Skeletal muscle satellite cell (primary cell): ENCODE measurements around the gene ARHGEF37.
"Not testable (repeated sequence)": the region's sequence is repeated elsewhere in the genome, so short reads cannot be mapped to it uniquely, and the experiment has no call there.

Source experiments
- H3K27me3 ChIP-seq: 2 replicates; pipeline ENCODE4 v1.7.0; 2013; ENCODE audit warnings: low read length; ENCODE audit not compliant: control insufficient read depth, insufficient read depth
- H3K36me3 ChIP-seq: 2 replicates; pipeline ENCODE4 v1.7.0; 2013; ENCODE audit warnings: mild to moderate bottlenecking, control low read depth, low read length; ENCODE audit not compliant: insufficient read depth
- H3K4me1 ChIP-seq: 2 replicates; pipeline ENCODE4 v1.7.0; 2013; ENCODE audit warnings: low read length; ENCODE audit not compliant: control insufficient read depth, insufficient read depth
- H3K4me2 ChIP-seq: 2 replicates; pipeline ENCODE4 v1.7.0; 2013; ENCODE audit warnings: mild to moderate bottlenecking, low read length
- H3K4me3 ChIP-seq: 2 replicates; pipeline ENCODE4 v1.7.0; 2013; ENCODE audit warnings: low read length
- H3K9ac ChIP-seq: 2 replicates; pipeline ENCODE4 v1.7.0; 2013; ENCODE audit warnings: mild to moderate bottlenecking, low read depth, low read length, moderate library complexity
- H3K9me3 ChIP-seq: replicated peaks from 2 replicates; pipeline ENCODE4 v1.7.0; 2013; ENCODE audit warnings: mild to moderate bottlenecking, control low read depth, low read length

The ARHGEF37 gene

DNA sequence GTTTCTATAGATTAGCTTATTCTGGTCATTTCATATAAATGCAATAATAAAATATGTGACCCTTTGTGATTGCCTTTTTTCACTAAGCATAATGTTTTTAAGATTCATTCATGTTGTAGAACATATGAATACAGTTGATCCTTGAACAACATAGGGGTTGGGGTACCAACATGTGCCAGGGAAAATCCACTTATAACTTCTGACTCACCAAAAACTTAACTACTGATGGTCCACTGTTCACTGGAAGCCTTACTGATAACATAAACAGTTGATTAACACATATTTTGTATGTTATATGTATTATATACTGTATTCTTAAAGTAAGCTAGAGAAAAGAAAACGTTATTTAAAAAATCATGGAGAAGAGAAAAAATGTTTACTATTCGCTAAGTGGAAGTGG is 12.1 kb downstream of the ARHGEF37 start:
- no peak overlapping the region for H3K4me2 ChIP-seq
- H3K27me3 ChIP-seq = no peaks in the 10 kb centered on the region
- H3K9me3 ChIP-seq = no peaks in the 10 kb centered on the region
- H3K4me1 ChIP-seq = peaks cover 12% of the 10 kb centered on the region
- no peak overlapping the region for H3K9ac ChIP-seq
- no peak overlapping the region for H3K4me3 ChIP-seq
- H3K36me3 ChIP-seq = no peaks in the 10 kb centered on the region

DNA sequence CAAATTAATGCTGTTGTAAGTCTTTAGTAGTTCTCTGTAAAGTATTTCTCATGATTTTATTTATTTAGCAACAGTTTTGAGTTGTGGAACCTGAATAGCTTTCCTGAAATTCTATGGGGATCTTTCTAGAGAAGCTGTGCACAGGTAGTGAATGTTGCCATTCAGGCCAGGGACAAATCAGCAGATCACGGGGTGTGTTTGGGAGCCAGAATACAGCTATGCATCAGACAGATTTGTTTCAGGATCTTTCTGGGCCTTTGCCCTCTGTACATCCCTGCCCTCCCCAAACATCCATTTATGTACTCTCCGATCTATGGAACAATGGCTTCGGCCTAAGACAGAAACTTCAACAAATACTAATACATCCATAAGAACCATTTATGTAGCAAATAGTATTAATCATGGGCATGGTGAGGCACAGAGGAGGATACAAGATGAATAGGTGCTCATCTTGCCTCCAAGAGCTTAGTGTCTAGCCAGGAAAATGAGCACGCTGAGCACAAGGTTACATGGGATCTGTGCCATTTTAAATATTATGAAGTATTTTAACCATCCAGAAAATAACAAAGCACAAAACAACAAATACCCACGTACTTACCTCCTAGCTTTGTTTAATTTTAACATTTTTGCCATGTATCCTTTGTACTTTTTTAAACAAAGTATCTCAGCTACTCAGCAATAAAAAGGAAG is 13.1 kb downstream of the ARHGEF37 start:
- Histone ChIP-seq H3K36me3 (no peaks in the 10 kb centered on the region), H3K4me2 (no peak overlapping the region), H3K27me3 (no peaks in the 10 kb centered on the region), H3K9ac (no peak overlapping the region), H3K4me3 (no peak overlapping the region), H3K4me1 (peaks cover 12% of the 10 kb centered on the region), H3K9me3 (no peaks in the 10 kb centered on the region)

DNA sequence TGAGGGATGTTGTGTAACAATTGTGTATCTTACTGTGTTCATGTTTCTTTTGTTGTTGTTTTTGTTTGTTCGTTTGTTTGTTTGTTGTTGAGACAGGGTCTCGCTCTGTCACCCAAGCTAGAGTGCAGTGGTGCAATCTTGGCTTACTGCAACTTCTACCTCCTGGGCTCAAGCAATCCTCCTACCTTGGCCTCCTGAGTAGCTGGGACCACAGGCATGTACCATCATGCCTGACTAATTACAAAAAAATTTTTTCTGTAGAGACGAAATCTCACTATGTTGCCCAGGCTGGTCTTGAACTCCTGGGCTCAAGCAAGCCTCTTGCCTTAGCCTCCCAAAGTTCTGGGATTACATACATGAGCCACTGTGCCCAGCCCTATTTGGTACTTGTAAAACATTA is 13.8 kb downstream of the ARHGEF37 start:
- H3K4me1 ChIP-seq = peaks cover 12% of the 10 kb centered on the region
- not testable (repeated sequence) for H3K27me3 ChIP-seq, H3K9me3 ChIP-seq, H3K9ac ChIP-seq, H3K4me3 ChIP-seq, H3K36me3 ChIP-seq, H3K4me2 ChIP-seq

DNA sequence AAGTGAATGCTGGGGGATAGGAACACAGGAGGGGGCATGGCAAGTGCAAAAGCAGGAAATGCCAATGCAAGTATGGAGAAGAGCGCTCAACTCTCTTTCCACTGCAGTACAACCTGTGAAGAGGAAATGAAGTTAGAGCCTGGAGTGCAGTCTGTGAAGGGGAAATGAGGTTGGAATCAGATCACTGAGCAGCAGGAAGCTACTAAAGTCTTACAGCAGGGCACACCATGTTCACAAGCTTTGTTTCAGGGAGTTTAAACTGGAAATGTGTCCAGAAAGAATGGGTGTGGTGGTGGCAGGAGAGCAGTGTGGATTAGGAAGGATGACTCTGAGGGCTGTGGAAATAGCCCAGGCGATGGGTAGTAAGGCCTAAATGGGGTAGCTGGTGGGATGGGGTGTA is 15.4 kb downstream of the ARHGEF37 start:
- no peaks in the 10 kb centered on the region for H3K27me3 ChIP-seq
- no peaks in the 10 kb centered on the region for H3K9me3 ChIP-seq
- no peak overlapping the region for H3K4me3 ChIP-seq
- no peaks in the 10 kb centered on the region for H3K36me3 ChIP-seq
- H3K4me1 ChIP-seq = peaks cover 12% of the 10 kb centered on the region
- no peak overlapping the region for H3K4me2 ChIP-seq
- no peak overlapping the region for H3K9ac ChIP-seq

DNA sequence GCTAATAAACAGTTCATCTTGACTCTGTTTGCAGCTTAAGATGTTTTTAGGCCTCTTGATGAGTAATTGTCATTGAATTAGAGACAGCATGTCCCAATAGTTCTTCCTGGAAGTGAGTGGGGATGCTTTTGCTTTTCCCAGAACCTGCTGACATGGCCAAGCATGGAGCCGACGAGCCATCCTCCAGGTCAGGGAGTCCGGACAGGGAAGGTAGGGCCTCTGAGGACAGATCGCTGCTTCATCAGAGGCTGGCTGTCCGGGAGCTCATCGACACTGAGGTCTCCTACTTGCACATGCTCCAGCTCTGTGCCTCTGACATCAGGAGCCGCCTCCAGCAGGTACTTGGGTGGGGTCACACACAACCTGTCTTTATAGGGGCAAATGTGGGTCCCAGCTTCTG is 16.3 kb downstream of the ARHGEF37 start:
- Histone ChIP-seq H3K4me3 (no peak overlapping the region), H3K27me3 (no peaks in the 10 kb centered on the region), H3K4me2 (no peak overlapping the region), H3K9ac (no peak overlapping the region), H3K36me3 (no peaks in the 10 kb centered on the region), H3K4me1 (peaks cover 12% of the 10 kb centered on the region), H3K9me3 (no peaks in the 10 kb centered on the region)

DNA sequence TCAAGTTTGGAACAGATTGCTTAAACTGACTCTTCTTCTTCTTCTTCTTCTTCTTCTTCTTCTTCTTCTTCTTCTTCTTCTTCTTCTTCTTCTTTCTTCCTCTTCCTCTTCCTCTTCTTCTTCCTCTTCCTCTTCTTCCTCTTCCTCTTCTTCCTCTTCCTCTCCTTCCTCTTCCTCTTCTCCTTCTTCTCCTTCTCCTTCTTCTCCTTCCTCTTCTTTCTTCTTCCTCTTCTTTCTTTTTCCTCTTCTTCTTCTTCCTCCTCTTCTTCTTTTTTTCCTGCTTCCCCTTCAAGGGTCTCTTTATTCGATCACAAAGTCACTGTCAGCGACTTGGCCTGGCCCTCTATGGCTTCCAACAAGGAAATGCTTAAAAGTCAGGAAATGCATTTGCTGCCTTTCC is 16.9 kb downstream of the ARHGEF37 start:
- H3K4me1 ChIP-seq = peaks cover 12% of the 10 kb centered on the region
- not testable (repeated sequence) for H3K4me3 ChIP-seq, H3K27me3 ChIP-seq, H3K9ac ChIP-seq, H3K36me3 ChIP-seq, H3K9me3 ChIP-seq, H3K4me2 ChIP-seq

DNA sequence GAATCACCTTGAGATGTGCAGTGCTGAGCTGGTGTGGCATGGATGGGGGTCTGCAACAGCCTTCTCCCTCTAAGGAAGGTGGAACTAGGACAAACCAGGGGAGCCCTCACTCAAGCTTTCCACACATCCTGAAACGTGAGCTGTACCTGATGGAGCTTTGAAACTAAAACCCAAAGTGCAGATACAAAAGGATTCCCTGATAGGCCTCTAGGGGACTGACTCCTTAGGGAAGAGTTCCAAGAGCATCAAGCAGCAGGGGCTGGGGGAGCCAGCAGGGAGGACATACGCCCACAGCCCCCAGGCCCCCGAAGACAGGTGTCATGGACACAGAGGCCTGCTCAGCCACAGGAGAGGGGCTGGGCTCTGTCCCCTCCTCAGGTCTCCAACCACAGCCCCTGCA is 17.7 kb downstream of the ARHGEF37 start:
- Histone ChIP-seq H3K9ac (no peak overlapping the region), H3K27me3 (no peaks in the 10 kb centered on the region), H3K4me2 (no peak overlapping the region), H3K4me3 (no peak overlapping the region), H3K4me1 (peaks cover 12% of the 10 kb centered on the region), H3K36me3 (no peaks in the 10 kb centered on the region), H3K9me3 (no peaks in the 10 kb centered on the region)

DNA sequence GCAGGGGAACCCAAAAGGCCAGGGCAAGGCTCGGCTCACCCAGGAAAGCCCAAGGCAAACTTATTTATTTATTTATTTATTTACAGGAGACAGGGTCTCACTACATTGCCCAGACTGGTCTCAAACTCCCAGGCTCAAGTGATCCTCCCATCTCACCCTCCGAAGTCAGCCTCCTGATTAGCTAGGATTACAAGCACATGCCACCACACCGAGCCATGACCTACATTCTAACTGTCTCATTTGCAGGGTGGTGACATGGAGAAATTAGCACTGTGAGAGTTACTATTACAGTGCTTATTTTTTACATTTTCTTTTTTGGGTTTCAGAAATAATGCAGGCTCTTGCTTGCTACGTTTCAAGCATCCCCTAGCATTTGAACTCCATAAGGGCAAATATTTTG is 18.1 kb downstream of the ARHGEF37 start:
- Histone ChIP-seq H3K9ac (no peak overlapping the region), H3K9me3 (no peaks in the 10 kb centered on the region), H3K27me3 (no peaks in the 10 kb centered on the region), H3K4me2 (no peak overlapping the region), H3K4me1 (peaks cover 10% of the 10 kb centered on the region), H3K36me3 (no peaks in the 10 kb centered on the region), H3K4me3 (no peak overlapping the region)

DNA sequence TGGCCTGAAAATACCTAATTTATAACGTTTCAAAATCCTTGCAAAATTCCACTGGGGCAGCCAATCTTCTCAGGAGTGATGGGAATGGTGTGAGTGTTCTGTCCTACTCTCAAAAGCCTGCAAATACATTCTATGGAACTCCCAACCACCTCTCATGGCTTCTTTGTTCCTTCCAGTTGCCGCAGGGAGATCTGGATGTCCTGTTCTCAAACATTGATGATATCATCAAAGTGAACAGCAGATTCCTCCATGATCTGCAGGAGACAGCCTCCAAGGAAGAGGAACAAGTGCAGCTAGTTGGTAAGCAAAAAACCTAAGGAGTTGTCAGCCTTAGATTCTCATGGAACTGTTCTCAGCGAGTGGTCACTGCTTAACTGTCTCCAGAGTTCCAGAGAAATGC is 19.6 kb downstream of the ARHGEF37 start:
- H3K9me3 ChIP-seq = no peaks in the 10 kb centered on the region
- H3K9ac ChIP-seq = no peak overlapping the region
- H3K36me3 ChIP-seq = no peaks in the 10 kb centered on the region
- H3K27me3 ChIP-seq = no peaks in the 10 kb centered on the region
- H3K4me3 ChIP-seq = no peak overlapping the region
- H3K4me2 ChIP-seq = no peak overlapping the region
- peaks cover 5% of the 10 kb centered on the region for H3K4me1 ChIP-seq

DNA sequence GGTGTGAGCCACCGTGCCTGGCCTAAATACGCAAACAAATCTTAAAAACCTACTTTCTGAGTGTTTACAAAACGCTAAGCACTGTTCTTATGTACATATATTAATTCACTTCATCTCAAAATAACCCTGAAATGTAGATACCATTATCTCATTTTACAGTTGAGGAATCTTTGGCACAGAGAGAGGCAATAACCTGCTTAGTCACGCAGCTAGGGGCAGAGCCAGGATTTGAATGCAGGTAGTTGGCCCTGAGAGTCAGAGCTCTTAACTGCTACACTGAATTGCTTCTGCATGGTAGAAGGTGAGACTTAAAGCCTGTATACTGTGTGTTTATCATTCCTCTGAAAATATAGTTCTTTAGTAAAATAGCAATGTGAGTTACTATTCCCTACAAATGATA is 21.9 kb downstream of the ARHGEF37 start:
- no peaks in the 10 kb centered on the region for H3K27me3 ChIP-seq
- H3K9ac ChIP-seq = no peak overlapping the region
- no peaks in the 10 kb centered on the region for H3K9me3 ChIP-seq
- no peaks in the 10 kb centered on the region for H3K36me3 ChIP-seq
- H3K4me1 ChIP-seq = peaks cover 11% of the 10 kb centered on the region
- no peak overlapping the region for H3K4me3 ChIP-seq
- no peak overlapping the region for H3K4me2 ChIP-seq

DNA sequence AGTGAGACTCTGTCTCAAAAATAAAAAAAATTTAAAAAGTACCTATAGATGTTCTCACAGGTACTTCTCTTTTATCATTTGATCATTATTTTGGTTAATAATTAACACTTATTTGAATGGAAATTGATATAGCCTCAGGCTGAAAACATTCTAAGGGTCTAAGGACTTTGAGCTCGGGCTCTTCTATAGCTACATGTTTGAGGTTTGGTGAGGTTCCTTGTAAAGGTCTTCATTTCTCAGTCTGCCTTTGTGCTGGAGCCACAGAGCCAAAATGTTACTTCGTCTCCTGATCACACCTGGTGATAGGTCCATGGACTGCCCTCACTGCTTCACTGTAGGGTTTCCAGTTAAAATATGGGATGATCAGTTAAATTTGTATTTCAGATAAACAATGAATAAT is 22.6 kb downstream of the ARHGEF37 start:
- H3K9ac ChIP-seq = no peak overlapping the region
- no peaks in the 10 kb centered on the region for H3K36me3 ChIP-seq
- H3K27me3 ChIP-seq = no peaks in the 10 kb centered on the region
- H3K9me3 ChIP-seq = no peaks in the 10 kb centered on the region
- peaks cover 11% of the 10 kb centered on the region for H3K4me1 ChIP-seq
- no peak overlapping the region for H3K4me2 ChIP-seq
- no peak overlapping the region for H3K4me3 ChIP-seq

DNA sequence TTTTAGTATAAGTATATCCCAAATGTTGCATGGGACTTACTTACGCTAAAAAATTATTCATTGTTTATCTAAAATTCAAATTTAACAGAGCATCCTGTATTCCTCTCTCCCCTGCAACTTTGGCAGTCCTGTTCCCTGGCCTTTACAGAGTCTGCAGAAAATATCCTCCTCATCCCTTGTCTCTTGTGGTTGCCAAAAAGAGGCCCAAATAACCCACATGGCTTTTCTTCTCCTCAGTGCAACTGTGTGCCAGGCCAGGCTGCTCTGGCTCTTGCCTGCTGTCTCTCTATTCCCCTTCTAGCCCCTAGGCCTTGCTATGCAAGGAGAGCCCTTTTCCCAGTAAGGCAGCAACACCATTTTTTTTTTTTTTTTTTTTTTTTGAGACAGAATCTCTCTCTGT is 23.0 kb downstream of the ARHGEF37 start:
- Histone ChIP-seq H3K4me1 (peaks cover 11% of the 10 kb centered on the region), H3K4me3 (no peak overlapping the region), H3K9ac (no peak overlapping the region), H3K4me2 (no peak overlapping the region), H3K27me3 (no peaks in the 10 kb centered on the region), H3K9me3 (no peaks in the 10 kb centered on the region), H3K36me3 (no peaks in the 10 kb centered on the region)
